Activated naive CD8-positive, alpha-beta T cell (primary cell): Measurements from ENCODE around the gene ITGA3.

ENCODE experiments used
- H3K27ac Mint-ChIP-seq: one replicate; pipeline ENCODE4 v1.8.0; 2021; ENCODE audit warnings: mixed read lengths
- H3K27me3 Mint-ChIP-seq: one replicate; pipeline ENCODE4 v1.8.0; 2021; ENCODE audit warnings: mixed read lengths
- H3K36me3 Mint-ChIP-seq: one replicate; pipeline ENCODE4 v1.8.0; 2021; ENCODE audit warnings: mixed read lengths
- H3K4me1 Mint-ChIP-seq: one replicate; pipeline ENCODE4 v1.8.0; 2021; ENCODE audit warnings: low read depth, mixed read lengths
- H3K4me3 Mint-ChIP-seq: one replicate; pipeline ENCODE4 v1.8.0; 2021; ENCODE audit warnings: mild to moderate bottlenecking, mixed read lengths
- H3K9me3 Mint-ChIP-seq: one replicate; pipeline ENCODE4 v1.8.0; 2021; ENCODE audit warnings: low read depth, mixed read lengths

ITGA3 gene

GRCh38 chr17:50134206-50135110 is 78.5 kb downstream of the ITGA3 start:
- H3K9me3 Mint-ChIP-seq: no peaks in the 10 kb centered on the region
- no peak overlapping the region for H3K4me3 Mint-ChIP-seq

GRCh38 chr17:50135316-50136095 is 79.6 kb downstream of the ITGA3 start:
- H3K36me3 Mint-ChIP-seq: peaks cover 11% of the 10 kb centered on the region
- H3K4me1 Mint-ChIP-seq: peaks cover 33% of the 10 kb centered on the region
- no peaks in the 10 kb centered on the region for H3K9me3 Mint-ChIP-seq
- H3K27me3 Mint-ChIP-seq: no peaks in the 10 kb centered on the region
- H3K4me3 Mint-ChIP-seq: no peak overlapping the region
- H3K27ac Mint-ChIP-seq: no peak overlapping the region

More at GRCh38 chr17:50134206-50135110, 78.5 kb downstream of the ITGA3 start:
- Mint-ChIP-seq H3K36me3 (peaks cover 9% of the 10 kb centered on the region), H3K27ac (no peak overlapping the region), H3K27me3 (no peaks in the 10 kb centered on the region), H3K4me1 (peaks cover 23% of the 10 kb centered on the region)

- peaks cover 33% of the 10 kb centered on the region for H3K4me1 Mint-ChIP-seq
- no peak overlapping the region for H3K4me3 Mint-ChIP-seq
- H3K27me3 Mint-ChIP-seq: no peaks in the 10 kb centered on the region
- peaks cover 11% of the 10 kb centered on the region for H3K36me3 Mint-ChIP-seq
- H3K9me3 Mint-ChIP-seq: no peaks in the 10 kb centered on the region
- H3K27ac Mint-ChIP-seq: peak overlapping the region; percentile 61
Observed at GRCh38 chr17:50136096-50136687, 80.3 kb downstream of the ITGA3 start.

- no peak overlapping the region for H3K4me3 Mint-ChIP-seq
- H3K4me1 Mint-ChIP-seq: peaks cover 34% of the 10 kb centered on the region
Observed at GRCh38 chr17:50137042-50137441, 81.1 kb downstream of the ITGA3 start.

GRCh38 chr17:50139185-50139783 is 83.4 kb downstream of the ITGA3 start:
- H3K27me3 Mint-ChIP-seq: no peaks in the 10 kb centered on the region
- H3K4me3 Mint-ChIP-seq: no peak overlapping the region
- peaks cover 9% of the 10 kb centered on the region for H3K36me3 Mint-ChIP-seq
- peak overlapping the region; percentile 30 for H3K27ac Mint-ChIP-seq
- H3K9me3 Mint-ChIP-seq: no peaks in the 10 kb centered on the region
- H3K4me1 Mint-ChIP-seq: peaks cover 49% of the 10 kb centered on the region

More at GRCh38 chr17:50137042-50137441, 81.1 kb downstream of the ITGA3 start:
- Mint-ChIP-seq H3K36me3 (peaks cover 10% of the 10 kb centered on the region), H3K9me3 (no peaks in the 10 kb centered on the region), H3K27me3 (no peaks in the 10 kb centered on the region), H3K27ac (no peak overlapping the region)
